IPS-NIHi7 (cell line): Measurements from ENCODE around the gene PGF.
"Not testable (repeated sequence)": the region's sequence is repeated elsewhere in the genome, so short reads cannot be mapped to it uniquely, and the experiment has no call there.

Experiments used
- DNase-seq: peaks from one replicate; pipeline ENCODE4 v3.0.0; 2012; ENCODE audit warnings: mixed read lengths; ENCODE audit errors: extremely low spot score

PGF gene

DNA sequence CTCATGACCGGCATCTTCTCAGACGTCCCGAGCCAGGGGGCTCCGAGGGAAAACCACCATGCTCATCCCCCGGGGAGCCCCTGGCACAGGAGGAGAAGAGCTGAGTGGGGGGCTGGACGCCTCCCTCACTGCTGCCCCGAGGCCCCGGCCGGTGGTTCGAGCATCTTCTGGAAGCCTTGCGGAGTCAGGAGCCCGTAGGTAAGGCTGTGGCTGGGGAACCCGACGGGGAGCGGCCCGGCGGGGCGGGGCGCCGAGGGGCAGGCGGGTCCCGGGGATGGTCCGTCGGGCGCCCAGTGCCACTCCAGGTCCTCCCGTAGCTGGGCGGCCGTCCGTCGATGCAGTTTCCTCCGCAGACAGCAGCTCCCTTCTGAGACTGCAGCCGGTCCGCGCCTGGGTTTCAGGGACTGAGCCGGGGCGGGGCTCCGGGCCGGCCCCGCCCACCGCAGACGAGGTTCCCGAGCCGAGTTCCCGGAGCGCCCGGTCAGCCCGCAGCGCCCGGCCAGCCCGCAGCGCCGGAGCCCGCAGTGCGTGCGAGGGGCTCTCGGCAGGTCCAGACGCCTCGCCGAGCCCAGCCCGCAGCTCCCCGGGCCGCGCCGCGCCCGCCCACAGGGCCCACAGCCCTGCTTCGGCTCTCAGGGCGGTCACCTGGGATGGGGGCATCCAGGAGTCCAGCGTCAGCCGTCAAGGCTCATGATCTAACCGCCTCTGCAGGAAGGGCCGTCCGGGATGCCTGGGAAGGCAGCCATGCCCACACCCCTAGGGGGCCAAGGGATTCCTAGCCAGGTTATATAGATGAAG is at the start of gene PGF:
PGF (minus strand) TSS at position 369 of the 798 bp plus-strand sequence; CDS start at position 14, 355 bp downstream.
- peak; percentile 87 for DNase-seq

DNA sequence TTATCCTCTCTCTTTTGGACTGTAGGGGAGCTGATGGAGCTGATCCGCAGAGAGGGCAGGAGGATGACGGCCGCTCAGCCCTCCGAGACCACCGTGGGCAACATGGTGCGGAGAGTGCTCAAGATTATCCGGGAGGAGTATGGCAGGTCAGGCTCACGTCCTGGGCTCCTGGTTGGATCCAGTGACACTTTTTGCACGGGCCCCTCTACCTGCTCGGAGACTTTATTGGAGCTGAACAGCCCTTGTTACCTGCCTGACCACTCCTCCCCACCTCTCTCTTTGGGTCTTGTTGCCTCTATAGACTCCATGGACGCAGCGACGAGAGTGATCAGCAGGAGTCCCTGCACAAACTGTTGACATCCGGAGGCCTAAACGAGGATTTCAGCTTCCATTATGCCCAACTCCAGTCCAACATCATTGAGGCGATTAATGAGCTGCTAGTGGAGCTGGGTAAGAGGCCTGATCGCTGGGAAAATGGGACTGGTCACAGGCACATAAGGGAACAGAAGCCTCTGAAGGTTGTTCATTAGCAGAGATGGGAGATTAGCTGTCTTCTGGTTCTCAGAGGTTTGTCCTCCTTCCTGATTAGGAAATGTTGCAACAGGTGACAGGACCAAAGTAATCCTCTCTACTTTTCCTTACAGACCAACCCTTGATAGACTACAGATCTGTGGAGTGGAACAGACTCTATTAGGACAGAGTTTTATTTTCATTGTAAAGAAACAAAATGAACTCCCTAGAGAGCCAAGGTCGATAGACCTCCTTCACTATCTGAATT is 48.0 kb upstream of the PGF start:
- DNase-seq = no peak

DNA sequence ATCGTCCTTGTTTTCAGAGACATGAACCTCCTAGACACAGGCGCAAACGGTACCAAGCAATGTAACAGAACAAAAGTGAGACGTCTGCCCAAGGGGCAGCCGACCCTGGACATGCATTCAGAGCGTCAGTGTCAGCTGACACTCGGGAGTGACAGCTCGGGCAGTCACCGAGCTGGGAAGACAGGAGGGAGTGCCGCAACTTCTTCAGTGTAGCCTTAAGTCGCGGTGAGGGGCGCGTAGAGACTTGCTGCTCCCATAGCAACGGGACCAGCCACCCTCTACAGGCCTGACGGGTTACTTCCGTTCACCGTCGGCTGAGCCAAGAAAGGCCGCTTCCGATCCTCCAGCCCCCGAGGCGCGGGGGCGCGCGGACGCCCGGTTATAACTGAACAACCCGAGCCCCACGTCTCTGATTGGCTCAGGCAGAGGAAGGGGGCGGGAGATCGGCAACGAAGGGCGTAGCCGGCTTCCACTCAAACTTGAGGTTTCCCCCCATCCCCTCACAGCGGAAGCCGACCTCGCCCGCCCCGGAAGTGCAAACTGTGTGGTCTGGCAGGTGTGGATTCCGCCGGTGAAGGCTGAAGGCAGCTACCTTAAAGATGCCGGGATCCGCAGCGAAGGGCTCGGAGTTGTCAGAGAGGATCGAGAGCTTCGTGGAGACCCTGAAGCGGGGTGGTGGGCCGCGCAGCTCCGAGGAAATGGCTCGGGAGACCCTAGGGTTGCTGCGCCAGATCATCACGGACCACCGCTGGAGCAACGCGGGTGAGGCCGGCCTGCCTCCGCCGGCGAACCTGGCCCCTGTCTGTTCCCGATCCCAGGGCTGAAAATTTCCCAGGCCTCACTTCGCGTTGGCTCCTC is 47.2 kb upstream of the PGF start, which contains the start of gene EIF2B2:
EIF2B2 (plus strand) TSS at position 530 of the 858 bp plus-strand sequence; CDS start at position 600, 70 bp downstream.
- DNase-seq = peak; percentile 98

DNA sequence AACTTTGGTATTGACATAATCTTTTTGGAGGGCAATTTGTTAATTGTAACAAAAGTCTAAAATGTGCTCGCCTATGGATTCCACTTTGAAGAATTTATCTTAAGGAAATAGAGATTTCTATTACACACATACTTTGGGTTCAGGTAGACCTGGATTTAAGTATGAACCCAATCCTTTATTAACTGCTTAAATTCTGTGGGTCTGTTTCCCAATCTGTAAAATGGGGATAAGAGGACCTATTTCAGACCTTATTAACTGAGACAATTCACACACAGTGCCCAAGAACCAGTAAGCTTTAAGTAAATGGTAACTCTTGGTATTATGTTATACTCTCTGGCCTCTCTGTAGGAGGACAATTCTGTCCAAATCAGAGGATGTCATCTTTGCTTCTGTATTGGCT is 46.5 kb upstream of the PGF start:
- DNase-seq = no peak

DNA sequence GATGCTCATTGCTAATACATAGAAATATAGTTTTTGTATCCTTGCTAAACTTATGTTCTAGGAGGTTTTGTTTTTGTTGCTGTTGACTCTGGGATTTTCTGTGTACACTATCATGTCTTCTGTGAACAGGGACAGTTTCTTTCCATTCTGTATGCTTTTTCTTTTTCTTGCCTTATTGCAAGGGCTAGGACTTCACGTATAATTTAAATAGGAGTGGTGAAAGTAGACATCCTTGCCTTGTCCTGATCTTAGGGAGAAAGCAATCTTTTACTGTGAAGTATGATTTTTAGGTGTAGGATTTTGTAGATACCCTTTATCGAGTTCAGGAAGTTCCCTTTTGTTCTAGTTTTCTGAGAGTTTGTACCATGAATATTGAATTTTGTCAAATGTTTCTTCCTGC is 45.9 kb upstream of the PGF start:
- no peak for DNase-seq

DNA sequence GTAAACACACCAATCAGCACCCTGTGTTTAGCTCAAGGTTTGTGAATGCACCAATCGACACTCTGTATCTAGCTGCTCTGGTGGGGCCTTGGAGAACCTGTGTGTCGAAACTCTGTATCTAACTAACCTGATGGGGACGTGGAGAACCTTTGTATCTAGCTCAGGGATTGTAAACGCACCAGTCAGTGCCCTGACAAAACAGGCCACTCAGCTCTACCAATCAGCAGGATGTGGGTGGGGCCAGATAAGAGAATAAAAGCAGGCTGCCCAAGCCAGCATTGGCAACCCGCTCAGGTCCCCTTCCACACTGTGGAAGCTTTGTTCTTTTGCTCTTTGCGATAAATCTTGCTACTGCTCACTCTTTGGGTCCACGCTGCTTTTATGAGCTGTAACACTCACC is 40.4 kb upstream of the PGF start:
- DNase-seq = not testable (repeated sequence)

DNA sequence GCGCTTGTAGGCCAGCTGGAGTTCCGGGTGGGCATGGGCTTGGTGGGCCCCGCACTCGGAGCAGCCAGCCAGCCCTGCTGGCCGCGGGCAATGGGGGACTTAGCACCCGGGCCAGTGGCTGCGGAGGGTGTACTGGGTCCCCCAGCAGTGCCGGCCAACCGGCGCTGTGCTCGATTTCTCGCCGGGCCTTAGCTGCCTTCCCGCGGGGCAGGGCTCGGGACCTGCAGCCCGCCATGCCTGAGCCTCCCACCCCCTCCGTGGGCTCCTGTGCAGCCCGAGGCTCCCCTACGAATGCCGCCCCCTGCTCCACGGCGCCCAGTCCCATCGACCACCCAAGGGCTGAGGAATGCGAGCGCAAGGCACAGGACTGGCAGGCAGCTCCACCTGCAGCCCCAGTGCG is 38.8 kb upstream of the PGF start:
- DNase-seq = not testable (repeated sequence)

DNA sequence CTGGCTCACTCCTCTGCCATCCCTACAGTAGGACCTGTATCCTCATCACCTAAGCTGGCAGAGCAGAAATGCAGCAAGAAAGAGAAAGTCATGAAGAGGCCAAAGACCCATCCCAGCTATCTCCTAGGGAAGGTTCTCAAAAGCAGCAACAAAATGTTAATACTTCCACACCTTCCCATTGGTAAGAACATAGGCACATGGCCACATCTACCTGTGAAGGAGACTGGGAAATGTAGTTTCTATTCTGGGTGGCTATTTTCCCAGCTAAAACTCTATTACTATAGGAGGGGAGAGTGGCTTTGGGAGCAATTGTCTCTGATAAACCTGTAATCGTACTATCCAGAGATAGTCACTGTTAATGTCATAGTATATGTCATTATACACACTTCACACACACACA is 33.6 kb upstream of the PGF start:
- no peak for DNase-seq

DNA sequence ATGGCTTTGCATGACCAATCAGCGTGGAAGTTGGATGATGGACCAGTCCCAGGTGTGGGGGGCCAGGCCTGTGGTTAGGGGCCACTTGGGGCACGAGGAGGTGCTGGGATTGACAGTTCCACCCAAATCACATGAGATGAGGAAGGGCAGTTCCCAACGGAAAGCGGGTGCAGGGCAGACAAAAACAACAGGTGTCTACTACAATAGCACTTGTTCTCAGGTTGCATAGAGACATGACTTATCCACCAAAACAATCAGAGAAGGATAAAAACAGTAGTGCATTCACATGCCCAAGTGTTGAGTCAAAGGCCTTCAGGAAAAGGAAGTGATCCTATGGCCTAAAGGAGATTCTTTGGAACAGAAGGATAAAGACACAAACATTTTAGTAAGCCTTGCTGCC is 32.7 kb upstream of the PGF start:
- DNase-seq = no peak

DNA sequence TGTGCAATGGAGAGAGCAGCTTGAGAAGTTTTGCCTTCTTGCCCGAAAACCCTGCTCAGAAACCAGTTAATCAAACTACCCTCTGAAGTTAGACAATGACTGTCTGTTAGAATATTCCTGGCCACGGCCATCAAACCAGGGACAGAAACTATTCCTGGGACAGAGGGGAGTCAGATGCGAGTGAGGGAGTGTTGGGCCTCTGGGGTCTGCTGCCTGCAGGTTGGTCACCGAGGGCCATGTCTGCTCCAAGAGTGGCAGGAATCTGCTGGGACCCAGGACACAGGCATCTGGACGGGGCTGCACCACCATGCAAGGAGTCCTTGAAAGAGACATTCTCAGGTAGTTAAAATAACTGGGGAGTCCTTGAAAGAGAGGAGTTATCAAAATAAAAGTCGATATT is 30.4 kb upstream of the PGF start:
- no peak for DNase-seq

DNA sequence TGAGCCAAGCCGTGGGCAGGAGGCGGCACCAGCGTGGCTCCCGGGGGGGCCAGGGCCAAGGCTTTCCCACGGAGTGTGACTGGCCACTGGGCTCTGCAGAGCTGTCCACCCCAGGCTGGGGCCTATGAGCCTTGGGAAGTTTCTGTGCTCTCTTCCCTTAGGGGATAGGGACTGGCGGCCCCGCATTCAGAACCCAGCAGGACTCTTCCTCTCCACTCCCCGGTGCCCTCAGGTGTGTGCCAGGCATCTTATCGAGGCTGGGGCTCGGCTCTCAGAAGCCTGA is 29.6 kb upstream of the PGF start:
- DNase-seq = no peak

DNA sequence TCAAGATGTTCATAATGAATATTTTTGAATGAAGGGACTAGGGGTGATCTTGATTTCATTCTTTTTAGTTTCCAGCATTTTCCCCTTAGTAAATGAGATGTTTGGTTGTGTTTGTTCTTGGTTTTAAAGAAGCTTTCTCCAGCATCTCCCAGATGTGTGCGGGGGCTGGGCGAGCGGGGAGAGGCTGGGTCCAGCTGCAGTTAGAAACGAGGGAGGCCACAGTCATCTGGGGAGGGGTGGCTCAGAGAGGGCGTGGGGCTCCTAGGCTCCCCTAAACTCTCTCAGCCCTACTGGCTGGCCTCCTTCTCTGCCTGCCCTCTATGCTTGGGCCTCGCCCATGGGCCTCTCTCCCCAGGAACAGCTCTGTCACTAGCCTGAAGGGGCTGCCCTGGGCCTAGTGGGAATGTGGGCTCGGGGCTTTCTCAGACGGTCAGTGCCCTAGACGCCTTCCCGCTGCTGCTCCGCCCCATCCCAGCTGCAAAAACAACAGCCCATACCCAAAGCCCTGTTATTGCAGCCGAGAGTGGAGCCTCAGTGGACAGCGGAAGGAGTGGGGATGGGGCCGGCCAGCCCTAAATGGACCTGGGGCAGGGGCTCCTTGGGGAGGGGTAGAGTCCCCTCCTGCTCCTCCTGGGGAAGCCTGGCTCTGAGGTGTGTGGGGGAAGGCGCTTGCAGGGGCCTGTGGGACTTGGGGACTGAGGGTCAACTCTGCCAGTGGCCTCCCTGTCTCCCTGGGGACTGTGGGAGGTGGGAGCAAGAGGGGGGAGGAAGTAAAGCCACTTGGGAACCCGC is 29.0 kb upstream of the PGF start:
- DNase-seq = no peak

DNA sequence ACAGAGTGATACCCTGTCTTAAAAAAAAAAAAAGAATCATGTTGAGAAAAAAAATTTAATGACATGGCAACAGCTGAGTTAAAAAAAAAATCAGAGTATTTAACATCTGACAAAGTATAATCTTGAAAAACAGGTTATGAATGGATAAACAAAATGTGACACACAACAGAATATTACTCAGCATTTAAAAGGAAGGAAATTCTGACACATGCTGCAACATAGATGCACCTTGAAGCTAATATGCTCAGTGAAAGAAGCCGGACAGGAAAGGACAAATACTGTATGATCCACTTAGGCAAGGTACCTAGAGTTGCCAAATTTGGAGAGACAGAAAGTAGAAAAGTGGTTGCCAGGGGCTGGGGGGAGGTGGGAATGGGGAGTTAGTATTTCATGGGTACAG is 27.9 kb upstream of the PGF start:
- DNase-seq = no peak

DNA sequence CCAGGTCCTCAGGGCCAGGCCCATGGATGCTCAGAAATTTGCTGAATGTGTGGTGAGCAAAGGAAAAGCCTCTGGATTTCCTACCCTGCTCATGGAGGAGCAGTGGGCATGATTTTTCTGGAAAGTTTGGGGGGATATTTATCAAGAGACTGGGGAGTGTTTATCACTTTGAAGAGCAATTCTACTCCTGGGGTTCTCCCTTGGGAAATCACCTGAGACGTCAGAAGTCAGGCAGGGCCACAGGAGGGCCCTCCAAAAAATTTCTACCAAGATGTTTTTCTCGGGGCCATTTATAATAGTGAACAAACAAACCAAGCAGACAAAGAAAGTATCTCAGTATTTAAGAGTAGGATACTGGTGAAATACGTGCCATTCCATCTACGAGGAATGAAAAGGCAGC is 27.3 kb upstream of the PGF start:
- no peak for DNase-seq

DNA sequence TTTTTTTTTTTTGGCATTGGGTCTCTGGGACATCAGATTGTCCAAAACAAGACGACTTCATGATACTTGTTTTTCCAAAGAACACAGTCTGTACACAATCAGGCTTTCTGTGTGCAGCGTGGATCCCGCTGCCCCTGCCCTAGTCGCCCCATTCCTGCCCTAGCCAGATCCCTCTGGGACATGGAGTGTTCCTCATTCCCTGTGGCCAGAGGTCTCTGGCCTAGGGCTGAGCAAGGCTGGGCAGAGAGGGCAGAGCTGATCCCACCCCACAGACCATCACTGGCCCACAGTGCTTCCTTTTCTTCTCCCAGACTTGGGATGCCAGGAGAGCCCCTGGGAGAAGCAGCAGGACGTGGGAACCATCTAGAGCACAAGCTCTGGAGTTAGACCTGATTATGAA is 26.4 kb upstream of the PGF start:
- no peak for DNase-seq

DNA sequence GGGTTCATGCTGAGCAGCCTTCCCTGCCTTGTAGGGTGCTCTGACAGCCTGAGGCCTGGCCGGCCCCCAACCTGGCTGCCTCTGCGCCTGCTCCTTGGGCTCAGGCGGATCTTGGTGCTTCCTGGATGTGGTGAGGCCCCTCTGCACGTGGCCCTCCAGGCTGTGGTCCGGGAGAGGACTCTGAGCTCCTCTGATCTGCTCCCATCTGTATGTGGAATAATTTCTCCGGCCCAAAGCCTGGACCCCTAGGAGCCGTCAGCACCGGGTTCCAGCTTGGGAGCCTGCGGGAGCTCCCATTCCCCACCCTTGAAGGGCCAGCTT is 26.0 kb upstream of the PGF start:
- DNase-seq = no peak

DNA sequence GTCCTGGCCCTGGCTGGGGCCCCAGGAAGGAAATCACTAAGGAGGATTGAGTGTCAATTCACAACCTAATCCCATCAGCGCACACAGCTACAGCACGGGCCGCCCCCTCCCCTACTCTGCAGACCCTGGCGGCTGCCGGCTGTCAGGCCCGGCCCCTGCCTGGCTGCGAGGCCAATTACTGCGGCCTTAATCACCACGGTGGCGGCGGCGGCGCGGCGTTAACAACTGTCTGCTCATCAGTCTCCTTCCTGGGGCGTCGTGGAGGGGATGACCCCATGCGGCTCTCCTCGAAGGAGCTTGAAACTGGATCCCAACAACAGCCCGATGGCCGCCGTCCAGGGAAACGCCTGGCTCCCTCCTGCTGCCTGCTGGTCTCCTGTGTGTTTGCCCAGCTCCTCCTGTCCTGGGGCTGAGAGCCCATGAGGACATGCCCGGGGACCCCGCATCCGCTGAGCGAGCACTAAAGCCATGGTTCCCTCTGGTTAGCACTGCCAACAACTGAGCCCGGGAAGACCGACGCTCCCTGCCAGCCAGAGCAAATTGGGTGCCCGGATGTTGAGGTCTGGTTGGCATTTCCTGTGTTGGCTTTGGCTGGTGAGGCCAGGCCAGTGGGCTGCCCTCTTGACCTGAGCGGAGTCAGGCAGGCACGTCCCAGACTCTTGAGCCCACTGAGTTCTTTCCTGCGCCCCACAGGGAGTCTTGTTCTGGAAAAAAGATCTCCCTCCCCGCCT is 25.5 kb upstream of the PGF start:
- peak; percentile 72 for DNase-seq

DNA sequence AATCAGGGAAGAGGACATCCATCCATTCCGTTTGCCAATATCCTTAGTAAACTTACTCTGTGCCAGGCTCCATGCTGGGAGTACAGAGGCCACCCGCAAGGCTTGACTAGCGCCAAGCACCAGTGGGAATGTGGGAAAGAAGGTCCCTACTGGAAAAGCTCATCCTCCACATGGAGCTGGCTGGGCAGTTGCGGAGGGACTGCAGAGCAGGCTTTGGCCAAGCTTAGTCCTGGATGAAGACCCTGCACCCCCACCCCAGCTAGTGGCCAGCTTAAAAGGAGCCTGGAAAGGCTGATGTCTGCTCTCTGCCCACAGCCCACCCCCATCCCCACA is 25.0 kb upstream of the PGF start:
- no peak for DNase-seq

DNA sequence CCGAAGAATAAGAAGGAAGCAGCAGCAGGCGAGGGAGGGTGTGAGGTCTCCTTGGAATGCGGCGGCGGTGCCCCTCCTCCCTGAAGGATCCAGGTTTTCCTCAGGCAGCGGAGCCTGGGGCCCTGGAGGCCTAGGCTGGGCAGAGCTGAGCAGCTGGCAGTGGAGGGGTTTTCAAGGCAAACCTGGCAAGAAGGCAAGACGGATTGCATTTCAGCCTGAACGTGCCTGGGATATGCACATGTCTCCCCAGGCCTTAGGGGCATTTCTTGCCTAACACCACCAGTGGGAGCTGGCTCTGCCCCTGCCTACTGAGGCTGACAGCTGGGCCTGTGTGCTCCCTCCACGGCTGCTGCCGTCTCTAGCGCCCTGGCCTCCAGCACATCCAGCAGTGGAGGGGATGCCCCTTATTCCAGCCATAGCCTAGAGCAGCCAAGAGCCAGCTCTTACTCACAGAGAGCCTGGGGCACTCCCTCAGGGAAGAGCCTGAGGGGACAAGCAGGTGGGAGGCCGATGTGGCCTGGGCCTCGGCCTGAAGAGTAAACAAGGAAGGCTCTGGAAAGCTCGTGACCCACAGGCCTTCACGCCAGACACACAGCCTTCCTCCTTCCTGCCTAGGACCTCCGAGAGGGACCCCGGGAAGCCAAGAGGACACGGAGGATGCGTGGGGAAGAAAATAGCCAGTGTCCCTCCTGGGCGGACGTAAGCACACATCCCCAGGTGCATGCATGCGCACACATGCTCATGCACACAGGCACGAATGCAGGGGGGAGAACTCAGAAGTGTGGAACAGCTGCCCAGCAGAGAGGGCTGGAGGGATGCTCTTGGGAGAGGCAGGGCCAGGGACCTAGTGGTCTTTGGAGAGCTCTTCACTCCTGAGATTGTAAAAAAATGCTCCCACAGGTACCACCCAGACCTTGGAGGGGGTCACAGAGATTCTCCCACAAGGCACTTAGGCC is 24.3 kb upstream of the PGF start:
- peak; percentile 61 for DNase-seq

DNA sequence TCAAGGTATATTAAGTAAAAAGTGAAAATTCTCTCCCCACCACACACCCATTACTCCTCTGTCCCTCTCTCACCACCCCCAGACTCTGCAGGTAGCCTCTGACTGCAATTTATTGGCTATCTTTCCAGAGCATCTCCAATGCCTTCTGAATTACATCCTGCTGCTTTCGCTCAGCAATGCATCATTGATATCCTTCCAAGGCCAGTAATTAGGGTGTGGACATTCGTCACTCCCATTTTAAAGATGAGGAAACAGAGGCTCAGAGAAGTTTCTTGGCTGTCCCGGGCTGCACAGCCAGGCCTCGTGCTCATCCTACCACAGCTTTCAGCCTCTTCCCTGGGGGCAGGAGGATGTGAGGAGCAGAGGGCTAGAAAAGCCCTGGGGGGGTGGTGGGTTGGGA is 23.6 kb upstream of the PGF start:
- DNase-seq = no peak
